ENCODE data around the gene GRK5.

GRK5 gene

GRCh38 chr10:119302591-119303253, 95.4 kb downstream of the GRK5 start:
- H3K4me1 ChIP-seq (ENCODE audit: low read length), result peaks cover 31% of the 10 kb centered on the region
- H3K9me3 ChIP-seq (ENCODE audit: insufficient read depth, low read length), result no peaks in the 10 kb centered on the region
- H3K4me2 ChIP-seq (ENCODE audit: low read length), result no peak overlapping the region
- no peak overlapping the region for H2AFZ ChIP-seq (ENCODE audit: low read depth, low read length)
- no peak overlapping the region for H3K27ac ChIP-seq (ENCODE audit: low read length)
- H3K4me3 ChIP-seq (ENCODE audit: low read length), result no peak overlapping the region
- H3K9ac ChIP-seq (ENCODE audit: low read length), result no peak overlapping the region
- H3K79me2 ChIP-seq (ENCODE audit: low read length), result no peaks in the 10 kb centered on the region
- no peaks in the 10 kb centered on the region for H3K27me3 ChIP-seq (ENCODE audit: low read depth, low read length)
- no peaks in the 10 kb centered on the region for H4K20me1 ChIP-seq (ENCODE audit: insufficient read depth, low read length)
- TF ChIP-seq, protein P1, sequence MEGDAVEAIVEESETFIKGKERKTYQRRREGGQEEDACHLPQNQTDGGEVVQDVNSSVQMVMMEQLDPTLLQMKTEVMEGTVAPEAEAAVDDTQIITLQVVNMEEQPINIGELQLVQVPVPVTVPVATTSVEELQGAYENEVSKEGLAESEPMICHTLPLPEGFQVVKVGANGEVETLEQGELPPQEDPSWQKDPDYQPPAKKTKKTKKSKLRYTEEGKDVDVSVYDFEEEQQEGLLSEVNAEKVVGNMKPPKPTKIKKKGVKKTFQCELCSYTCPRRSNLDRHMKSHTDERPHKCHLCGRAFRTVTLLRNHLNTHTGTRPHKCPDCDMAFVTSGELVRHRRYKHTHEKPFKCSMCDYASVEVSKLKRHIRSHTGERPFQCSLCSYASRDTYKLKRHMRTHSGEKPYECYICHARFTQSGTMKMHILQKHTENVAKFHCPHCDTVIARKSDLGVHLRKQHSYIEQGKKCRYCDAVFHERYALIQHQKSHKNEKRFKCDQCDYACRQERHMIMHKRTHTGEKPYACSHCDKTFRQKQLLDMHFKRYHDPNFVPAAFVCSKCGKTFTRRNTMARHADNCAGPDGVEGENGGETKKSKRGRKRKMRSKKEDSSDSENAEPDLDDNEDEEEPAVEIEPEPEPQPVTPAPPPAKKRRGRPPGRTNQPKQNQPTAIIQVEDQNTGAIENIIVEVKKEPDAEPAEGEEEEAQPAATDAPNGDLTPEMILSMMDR (IDR thresholded peaks at IDR 0.05; ENCODE audit: low read depth, low read length), result no peak
- H3K36me3 ChIP-seq (replicated peaks; ENCODE audit: low read depth, low read length), result no peaks in the 10 kb centered on the region

DNA sequence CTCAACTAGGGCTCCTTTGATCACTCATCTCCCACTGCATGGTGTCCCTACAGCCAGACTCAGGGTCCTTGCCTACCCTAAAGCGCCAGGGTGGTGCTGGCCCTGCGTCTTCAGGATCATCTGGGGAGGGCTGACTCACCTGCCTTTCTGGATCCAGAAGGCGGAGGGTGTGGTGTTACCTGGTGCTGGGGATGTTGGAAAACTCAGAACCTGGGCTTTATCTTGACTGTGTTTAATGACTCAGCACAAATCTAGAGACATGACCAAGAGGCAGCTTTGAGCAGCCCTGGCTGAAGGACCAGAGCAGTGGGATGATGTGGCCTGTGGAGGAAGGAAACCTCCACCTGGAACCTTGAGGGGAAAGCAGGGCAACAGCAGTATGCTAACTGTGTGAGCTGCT, 96.5 kb downstream of the GRK5 start:
- no peak overlapping the region for H2AFZ ChIP-seq (ENCODE audit: low read depth, low read length)
- H3K4me1 ChIP-seq (ENCODE audit: low read length), result peaks cover 36% of the 10 kb centered on the region
- H3K27me3 ChIP-seq (ENCODE audit: low read depth, low read length), result no peaks in the 10 kb centered on the region
- no peak overlapping the region for H3K27ac ChIP-seq (ENCODE audit: low read length)
- H3K4me3 ChIP-seq (ENCODE audit: low read length), result no peak overlapping the region
- H3K9ac ChIP-seq (ENCODE audit: low read length), result no peak overlapping the region
- no peaks in the 10 kb centered on the region for H3K9me3 ChIP-seq (ENCODE audit: insufficient read depth, low read length)
- no peaks in the 10 kb centered on the region for H3K36me3 ChIP-seq (replicated peaks; ENCODE audit: low read depth, low read length)
- no peaks in the 10 kb centered on the region for H4K20me1 ChIP-seq (ENCODE audit: insufficient read depth, low read length)
- no peaks in the 10 kb centered on the region for H3K79me2 ChIP-seq (ENCODE audit: low read length)
- no peak overlapping the region for H3K4me2 ChIP-seq (ENCODE audit: low read length)
- TF ChIP-seq, protein P1 (IDR thresholded peaks at IDR 0.05; ENCODE audit: low read depth, low read length), result no peak
- no peak for TF ChIP-seq EZH2phosphoT487 (IDR thresholded peaks at IDR 0.05; ENCODE audit: low read depth)

DNA sequence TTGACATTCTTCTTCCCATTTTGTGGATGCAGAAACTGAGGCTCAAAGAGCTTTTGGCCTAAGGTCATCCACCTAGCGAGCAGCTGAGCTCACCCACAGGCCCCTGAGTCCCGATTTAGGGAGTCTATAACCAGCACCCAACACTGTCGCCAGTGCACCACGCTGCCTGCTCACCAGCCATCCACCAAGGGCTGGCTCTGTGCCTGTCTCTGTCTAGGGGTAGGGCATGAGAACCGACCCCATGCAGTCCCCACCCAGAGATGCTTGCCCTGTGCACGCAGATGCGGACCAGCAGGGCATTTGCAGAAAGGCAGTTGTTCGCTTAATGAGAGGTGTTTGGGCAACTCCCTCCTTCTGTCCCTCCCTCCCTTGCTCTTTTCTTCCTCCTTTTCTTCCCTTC, 97.2 kb downstream of the GRK5 start:
- no peaks in the 10 kb centered on the region for H3K36me3 ChIP-seq (replicated peaks; ENCODE audit: low read depth, low read length)
- no peak overlapping the region for H3K4me3 ChIP-seq (ENCODE audit: low read length)
- no peak overlapping the region for H3K9ac ChIP-seq (ENCODE audit: low read length)
- H2AFZ ChIP-seq (ENCODE audit: low read depth, low read length), result no peak overlapping the region
- peaks cover 43% of the 10 kb centered on the region for H3K4me1 ChIP-seq (ENCODE audit: low read length)
- H4K20me1 ChIP-seq (ENCODE audit: insufficient read depth, low read length), result no peaks in the 10 kb centered on the region
- no peaks in the 10 kb centered on the region for H3K79me2 ChIP-seq (ENCODE audit: low read length)
- no peak overlapping the region for H3K27ac ChIP-seq (ENCODE audit: low read length)
- no peak overlapping the region for H3K4me2 ChIP-seq (ENCODE audit: low read length)
- TF ChIP-seq, protein P1 (IDR thresholded peaks at IDR 0.05; ENCODE audit: low read depth, low read length), result no peak
- no peak for TF ChIP-seq EZH2phosphoT487 (IDR thresholded peaks at IDR 0.05; ENCODE audit: low read depth)
- H3K9me3 ChIP-seq (ENCODE audit: insufficient read depth, low read length), result no peaks in the 10 kb centered on the region
- no peaks in the 10 kb centered on the region for H3K27me3 ChIP-seq (ENCODE audit: low read depth, low read length)

DNA sequence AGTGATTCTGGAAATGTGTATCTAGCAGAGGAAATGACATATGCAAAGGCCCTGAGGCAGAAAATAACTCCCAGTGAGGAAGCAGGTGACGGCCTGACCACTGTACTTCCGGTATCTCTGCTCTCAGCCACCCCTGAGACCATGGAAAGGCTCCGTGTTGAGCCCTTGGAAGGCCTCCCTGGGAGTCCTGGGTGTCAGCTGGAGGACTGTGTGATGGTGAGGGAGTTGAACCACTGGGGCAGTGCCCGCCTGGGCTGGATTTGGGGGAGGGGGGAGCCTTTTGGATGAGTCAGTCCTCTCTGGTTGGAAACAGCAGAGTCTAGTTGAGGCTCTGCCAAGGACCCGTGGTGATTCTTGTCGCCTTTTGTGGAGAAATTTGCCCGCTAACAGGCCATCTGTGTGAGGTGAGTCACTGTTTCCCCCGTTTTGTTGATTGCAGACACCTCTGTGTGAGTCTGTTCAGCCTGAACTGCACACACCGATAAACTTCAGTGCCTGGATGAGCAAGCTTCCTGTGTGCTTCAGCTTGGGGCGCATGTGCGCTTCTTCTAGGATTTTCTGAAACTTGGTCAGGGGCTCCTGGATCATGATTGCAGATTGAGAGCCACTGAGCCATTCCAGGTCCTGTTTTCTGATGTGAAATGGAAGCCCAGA, 98.6 kb downstream of the GRK5 start:
- Histone ChIP-seq H3K4me3 (ENCODE audit: low read length) (peak overlapping the region; percentile 77), H3K9me3 (ENCODE audit: insufficient read depth, low read length) (no peaks in the 10 kb centered on the region), H3K4me1 (ENCODE audit: low read length) (peaks cover 52% of the 10 kb centered on the region), H3K9ac (ENCODE audit: low read length) (peak overlapping the region; percentile 68), H3K4me2 (ENCODE audit: low read length) (peak overlapping the region; percentile 97), H3K27me3 (ENCODE audit: low read depth, low read length) (no peaks in the 10 kb centered on the region), H3K36me3 (replicated peaks; ENCODE audit: low read depth, low read length) (no peaks in the 10 kb centered on the region), H3K79me2 (ENCODE audit: low read length) (no peaks in the 10 kb centered on the region), H4K20me1 (ENCODE audit: insufficient read depth, low read length) (no peaks in the 10 kb centered on the region), H2AFZ (ENCODE audit: low read depth, low read length) (peak overlapping the region; percentile 17; the same call in 1 of the 2 replicates), H3K27ac (ENCODE audit: low read length) (peak overlapping the region; percentile 91)
- TF ChIP-seq, protein P1 (IDR thresholded peaks at IDR 0.05; ENCODE audit: low read depth, low read length), result no peak
- no peak for TF ChIP-seq EZH2phosphoT487 (IDR thresholded peaks at IDR 0.05; ENCODE audit: low read depth)

All from OCI-LY3 (cell line).